Vagina (tissue), 2 donors: ENCODE data around the gene MAGEA9B. TPM values are rescaled to one million over a fixed set of nuclear protein-coding genes. Genes with fewer than 3 reads are reported as not detected.
"Not testable (repeated sequence)": the region's sequence is repeated elsewhere in the genome, so short reads cannot be mapped to it uniquely, and the experiment has no call there.

Experiments
- DNase-seq, 2 donors: peaks; one replicate each; pipeline ENCODE4 v3.0.0-alpha.2; 2017; ENCODE audit errors: extremely low spot score in 2 of 2
- H3K27ac ChIP-seq: fragments of 200-600 bp; sonication (generic); one replicate; pipeline ENCODE4 v1.5.1; 2019
- H3K27me3 ChIP-seq: fragments of 200-600 bp; sonication (generic); one replicate; pipeline ENCODE4 v1.5.1; 2019
- H3K36me3 ChIP-seq, 2 donors: fragments of 200-600 bp; sonication (generic); one replicate each; pipeline ENCODE4 v1.5.1; 2017 to 2019
- H3K4me1 ChIP-seq: fragments of 200-600 bp; sonication (generic); one replicate; pipeline ENCODE4 v1.5.1; 2019
- H3K4me3 ChIP-seq, 2 donors: fragments of 200-600 bp; sonication (generic); 1 replicate in 1 of 2; 2 replicates in 1 of 2; pipeline ENCODE4 v1.5.1; 2016 to 2019
- H3K9me3 ChIP-seq: fragments of 200-600 bp; sonication (generic); one replicate; pipeline ENCODE4 v1.5.1; 2019
- CTCF ChIP-seq, 3 experiments: fragments of 450-650 bp in 2 of 3; fragments of 200-600 bp in 1 of 3; sonication (generic) in 1 of 3; IDR thresholded peaks; one replicate each; pipeline ENCODE4 v1.5.1; 2017 to 2019; ENCODE audit warnings: antibody characterized with exemption in 3 of 3, mild to moderate bottlenecking in 2 of 3, moderate library complexity in 2 of 3
- POLR2A ChIP-seq, 2 donors: fragments of 450-650 bp; IDR thresholded peaks; one replicate each; pipeline ENCODE4 v1.6.1; 2017; ENCODE audit warnings: antibody characterized with exemption in 2 of 2, mild to moderate bottlenecking in 2 of 2, moderate library complexity in 2 of 2
- POLR2AphosphoS5 ChIP-seq, 2 donors: sonication (generic); formaldehyde crosslinking; IDR thresholded peaks; one replicate each; pipeline ENCODE4 v1.9.0; 2017; ENCODE audit warnings: antibody characterized with exemption in 2 of 2, mild to moderate bottlenecking in 2 of 2, low read depth in 1 of 2; ENCODE audit not compliant: insufficient read depth in 1 of 2
- intact Hi-C: fragments of 100-400 bp; cut with DNase I; formaldehyde crosslinking; loops from one replicate; pipeline ENCODE4 v1.15.1; 2023
- total RNA-seq: library from RNA; depleted of rRNA; stranded (reverse); fragments of >200 nt; gene quantifications from one replicate; pipeline ENCODE4 v1.2.3, GENCODE V29; 2016

MAGEA9B gene
- total RNA-seq, 1 donor from 2014 or later: not detected

GRCh38 chrX:149567621-149568417 is 19.4 kb downstream of the MAGEA9B start:
- Histone ChIP-seq H3K4me1 (no peaks in the 10 kb centered on the region), H3K27me3 (no peaks in the 10 kb centered on the region), H3K4me3 (no peak overlapping the region), H3K27ac (no peak overlapping the region), H3K36me3 (no peaks in the 10 kb centered on the region), H3K9me3 (no peaks in the 10 kb centered on the region)
- intact Hi-C loops: no loop called here
- peak in 1 of 2 donors; percentile 87 for DNase-seq
- TF ChIP-seq POLR2A (IDR thresholded peaks at IDR 0.05): no peak
- no peak for TF ChIP-seq CTCF (IDR thresholded peaks at IDR 0.05)
- TF ChIP-seq POLR2AphosphoS5 (IDR thresholded peaks at IDR 0.05; ENCODE audit: insufficient read depth in 1 of 2, low read depth in 1 of 2): no peak

GRCh38 chrX:149563359-149563758 is 23.9 kb downstream of the MAGEA9B start:
- peak in 1 of 2 donors; percentile 79 for DNase-seq
- Histone ChIP-seq H3K4me3 (no peak overlapping the region), H3K27me3 (no peaks in the 10 kb centered on the region), H3K4me1 (no peaks in the 10 kb centered on the region), H3K27ac (no peak overlapping the region), H3K36me3 (no peaks in the 10 kb centered on the region), H3K9me3 (no peaks in the 10 kb centered on the region)
- TF ChIP-seq POLR2A (IDR thresholded peaks at IDR 0.05) (no peak), CTCF (IDR thresholded peaks at IDR 0.05) (no peak), POLR2AphosphoS5 (IDR thresholded peaks at IDR 0.05; ENCODE audit: insufficient read depth in 1 of 2, low read depth in 1 of 2) (no peak)
- intact Hi-C loops: no loop called here

GRCh38 chrX:149555251-149555650 is 32.0 kb downstream of the MAGEA9B start:
- H3K4me3 ChIP-seq, intact Hi-C loops, H3K36me3 ChIP-seq, H3K27me3 ChIP-seq, DNase-seq, H3K9me3 ChIP-seq, H3K4me1 ChIP-seq, H3K27ac ChIP-seq: not testable (repeated sequence)

GRCh38 chrX:149551939-149552248 is 35.4 kb downstream of the MAGEA9B start:
- H3K9me3 ChIP-seq: not testable (repeated sequence)

GRCh38 chrX:149551245-149551938 is 35.9 kb downstream of the MAGEA9B start:
- H3K9me3 ChIP-seq, H3K27ac ChIP-seq, H3K36me3 ChIP-seq, H3K27me3 ChIP-seq, intact Hi-C loops, DNase-seq, H3K4me3 ChIP-seq, H3K4me1 ChIP-seq: not testable (repeated sequence)

More at GRCh38 chrX:149551939-149552248, 35.4 kb downstream of the MAGEA9B start:
- H3K27ac ChIP-seq, H3K4me3 ChIP-seq, intact Hi-C loops, H3K36me3 ChIP-seq, H3K4me1 ChIP-seq, DNase-seq, H3K27me3 ChIP-seq: not testable (repeated sequence)

- H3K4me1 ChIP-seq, intact Hi-C loops, H3K36me3 ChIP-seq, H3K27me3 ChIP-seq, DNase-seq, H3K9me3 ChIP-seq, H3K27ac ChIP-seq, H3K4me3 ChIP-seq: not testable (repeated sequence)
Observed at GRCh38 chrX:149550454-149550853, 36.8 kb downstream of the MAGEA9B start.

GRCh38 chrX:149549701-149550100 is 37.6 kb downstream of the MAGEA9B start, which contains the start of gene HSFX3:
HSFX3 (minus strand) TSS chrX:149549924; CDS start chrX:149549852, 72 bp downstream.
- DNase-seq, intact Hi-C loops, H3K4me3 ChIP-seq, H3K36me3 ChIP-seq, H3K27ac ChIP-seq, H3K4me1 ChIP-seq, H3K9me3 ChIP-seq, H3K27me3 ChIP-seq: not testable (repeated sequence)

- H3K4me3 ChIP-seq, H3K27ac ChIP-seq, H3K36me3 ChIP-seq, DNase-seq, H3K4me1 ChIP-seq, H3K27me3 ChIP-seq, H3K9me3 ChIP-seq, intact Hi-C loops: not testable (repeated sequence)
Observed at GRCh38 chrX:149547782-149548181, 39.5 kb downstream of the MAGEA9B start.

- H3K4me1 ChIP-seq, DNase-seq, H3K36me3 ChIP-seq, H3K9me3 ChIP-seq, H3K27ac ChIP-seq, H3K4me3 ChIP-seq, intact Hi-C loops, H3K27me3 ChIP-seq: not testable (repeated sequence)
Observed at GRCh38 chrX:149546962-149547361, 40.3 kb downstream of the MAGEA9B start.

- H3K9me3 ChIP-seq, H3K4me1 ChIP-seq, H3K4me3 ChIP-seq, DNase-seq, H3K27ac ChIP-seq, H3K27me3 ChIP-seq, H3K36me3 ChIP-seq, intact Hi-C loops: not testable (repeated sequence)
Observed at GRCh38 chrX:149545545-149546543, 41.4 kb downstream of the MAGEA9B start.
